ENCODE data around the gene ZNF24.

The ZNF24 gene

GRCh38 chr18:35282353-35282752 lies 61.9 kb downstream of the ZNF24 start:
- TF ChIP-seq EZH2 (IDR thresholded peaks at IDR 0.05; ENCODE audit: borderline replicate concordance, low read depth, low read length, severe bottlenecking), result no peak
- TF ChIP-seq, protein P1, sequence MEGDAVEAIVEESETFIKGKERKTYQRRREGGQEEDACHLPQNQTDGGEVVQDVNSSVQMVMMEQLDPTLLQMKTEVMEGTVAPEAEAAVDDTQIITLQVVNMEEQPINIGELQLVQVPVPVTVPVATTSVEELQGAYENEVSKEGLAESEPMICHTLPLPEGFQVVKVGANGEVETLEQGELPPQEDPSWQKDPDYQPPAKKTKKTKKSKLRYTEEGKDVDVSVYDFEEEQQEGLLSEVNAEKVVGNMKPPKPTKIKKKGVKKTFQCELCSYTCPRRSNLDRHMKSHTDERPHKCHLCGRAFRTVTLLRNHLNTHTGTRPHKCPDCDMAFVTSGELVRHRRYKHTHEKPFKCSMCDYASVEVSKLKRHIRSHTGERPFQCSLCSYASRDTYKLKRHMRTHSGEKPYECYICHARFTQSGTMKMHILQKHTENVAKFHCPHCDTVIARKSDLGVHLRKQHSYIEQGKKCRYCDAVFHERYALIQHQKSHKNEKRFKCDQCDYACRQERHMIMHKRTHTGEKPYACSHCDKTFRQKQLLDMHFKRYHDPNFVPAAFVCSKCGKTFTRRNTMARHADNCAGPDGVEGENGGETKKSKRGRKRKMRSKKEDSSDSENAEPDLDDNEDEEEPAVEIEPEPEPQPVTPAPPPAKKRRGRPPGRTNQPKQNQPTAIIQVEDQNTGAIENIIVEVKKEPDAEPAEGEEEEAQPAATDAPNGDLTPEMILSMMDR (IDR thresholded peaks at IDR 0.05; ENCODE audit: borderline replicate concordance, extremely low read depth, low read length, poor library complexity, severe bottlenecking), result no peak
- no peaks in the 10 kb centered on the region for H3K4me1 ChIP-seq (ENCODE audit: insufficient read depth, low read length)
- H3K36me3 ChIP-seq (ENCODE audit: insufficient read depth, low read length), result peaks cover 19% of the 10 kb centered on the region
- H3K4me3 ChIP-seq (ENCODE audit: low read depth in 1 of 2, low read length in 2 of 2), result no peak overlapping the region
- DNase-seq, result no peak
- H2AFZ ChIP-seq (ENCODE audit: low read depth, low read length), result no peak overlapping the region
- no peaks in the 10 kb centered on the region for H3K27me3 ChIP-seq (ENCODE audit: insufficient read depth, low read length, poor library complexity)
- no peak overlapping the region for H3K4me2 ChIP-seq (ENCODE audit: insufficient read depth, low read length)
- H3K27ac ChIP-seq (ENCODE audit: low read length), result no peak overlapping the region
- peaks cover 26% of the 10 kb centered on the region for H3K9me3 ChIP-seq (ENCODE audit: insufficient read depth, low read length, severe bottlenecking)
- no peaks in the 10 kb centered on the region for H4K20me1 ChIP-seq (ENCODE audit: insufficient read depth, low read length)
- H3K9ac ChIP-seq (ENCODE audit: low read depth, low read length), result no peak overlapping the region
- no peak for ATAC-seq (ENCODE audit: insufficient read depth, low read depth)
- peaks cover 27% of the 10 kb centered on the region for H3K79me2 ChIP-seq (ENCODE audit: insufficient read depth, low read length)
